ENCODE data around the gene PRAMEF20. TPM values are rescaled to one million over a fixed set of nuclear protein-coding genes. Genes with fewer than 3 reads are reported as not detected.
A peak's percentile ranks its signal among the peaks of the same experiment; 100 is the strongest.

Gene PRAMEF20
- polyA plus RNA-seq, 4 donors, result not detected

DNA sequence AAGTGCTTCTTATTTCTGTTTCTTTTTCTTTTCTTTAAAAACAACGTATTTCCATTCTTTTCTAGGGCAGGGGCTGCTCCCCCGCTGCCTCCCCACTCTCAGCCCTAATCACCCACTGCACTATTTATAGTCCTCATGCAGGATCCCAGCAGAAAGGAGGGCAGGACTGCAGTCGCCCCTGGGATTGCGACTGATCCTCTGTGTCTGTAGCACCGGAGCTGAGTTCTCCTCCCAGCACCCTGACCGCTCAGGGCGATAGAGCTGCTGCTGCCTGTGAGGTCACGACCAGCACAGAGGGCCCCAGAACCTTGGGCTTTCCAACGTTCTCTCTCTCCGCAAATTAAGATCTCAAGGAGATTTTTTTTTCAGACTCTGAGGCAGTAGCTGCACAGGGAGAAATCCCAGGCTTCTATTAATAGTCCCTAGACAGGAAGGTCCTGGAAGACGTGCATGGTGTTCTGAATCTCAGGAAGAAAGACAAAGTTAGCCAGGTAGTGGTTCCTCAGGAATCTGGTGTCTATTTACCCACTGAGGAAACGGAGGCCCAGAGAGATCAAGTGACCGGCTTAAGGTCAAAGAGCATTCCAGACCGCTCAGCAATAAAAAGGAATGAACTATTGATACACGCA is 46.8 kb downstream of the PRAMEF20 start:
- no peak for DNase-seq (ENCODE audit: low read depth in 4 of 4, low spot score in 2 of 4)

DNA sequence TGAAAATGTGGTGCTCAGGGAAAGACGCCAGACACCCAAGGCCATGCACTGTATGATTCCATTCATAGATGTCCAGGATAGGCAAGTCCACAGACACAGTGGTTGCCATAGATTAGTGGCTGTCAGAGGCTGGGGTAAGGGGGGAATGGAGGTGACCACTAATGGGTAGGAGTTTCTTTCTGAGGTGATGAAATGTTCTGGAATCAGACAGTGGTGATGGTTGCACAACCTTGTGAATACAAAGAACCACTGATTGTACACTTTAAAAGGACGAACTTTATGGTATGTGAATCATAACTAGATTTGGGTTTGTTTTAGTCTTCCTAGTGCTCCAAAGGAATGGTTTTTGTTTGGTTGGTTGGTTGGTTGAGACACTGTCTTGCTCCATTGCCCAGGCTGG is 51.7 kb downstream of the PRAMEF20 start:
- no peak for DNase-seq (ENCODE audit: low read depth in 4 of 4, low spot score in 2 of 4)

- no peak for DNase-seq (ENCODE audit: low read depth in 4 of 4, low spot score in 2 of 4)
Measured at GRCh38 chr1:13462682-13463081, 52.4 kb downstream of the PRAMEF20 start.

DNA sequence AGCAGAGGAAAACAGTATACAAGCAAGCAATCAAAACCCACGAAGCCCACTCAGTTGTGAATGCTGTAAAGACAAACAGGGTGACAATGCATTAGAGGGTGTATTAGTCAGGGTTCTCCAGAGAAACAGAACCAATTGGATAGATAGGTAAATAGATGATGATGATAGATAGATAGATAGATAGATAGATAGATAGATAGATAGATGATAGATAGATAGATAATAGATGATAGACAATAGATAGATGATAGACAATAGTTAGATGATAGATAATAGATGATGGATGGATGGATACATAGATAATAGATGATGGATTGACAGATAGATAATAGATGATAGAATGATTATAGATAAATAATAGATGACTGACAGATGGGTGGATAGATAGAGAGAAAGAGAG is 55.3 kb downstream of the PRAMEF20 start:
- no peak for DNase-seq (ENCODE audit: low read depth in 4 of 4, low spot score in 2 of 4)

DNA sequence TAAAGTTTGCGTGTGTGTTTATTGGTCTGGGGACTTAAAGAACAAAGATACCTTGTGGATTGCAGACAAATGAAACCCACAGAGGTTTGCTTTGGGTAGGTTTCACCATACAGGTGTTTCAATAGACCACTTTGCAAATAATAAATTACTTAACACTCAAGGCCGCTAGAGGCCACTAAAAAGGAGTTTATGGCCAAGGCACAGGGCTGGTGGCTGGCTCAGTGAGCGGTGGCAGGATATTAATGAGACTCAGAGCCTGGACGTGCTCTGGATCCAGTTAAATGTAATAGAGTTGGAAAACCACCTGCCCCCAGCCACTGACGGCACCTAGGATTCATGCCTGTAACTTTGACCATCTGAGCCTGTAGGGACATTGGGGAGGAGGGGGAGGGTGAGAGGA is 59.1 kb downstream of the PRAMEF20 start:
- DNase-seq (ENCODE audit: low read depth in 4 of 4, low spot score in 2 of 4), result peak in 1 of 4 donors; percentile 29

Other genes with a start within 250 kb of the PRAMEF20 start
- gene HNRNPCL4, start 244.8 kb upstream of the PRAMEF20 start, polyA plus RNA-seq (ENCODE audit: insufficient read length in 4 of 4), result under 1 TPM in 3 of 4 donors, not detected in 1; 0.54 to 0.81 (median 0.58) TPM
- gene PRAMEF9, start 238.6 kb upstream of the PRAMEF20 start, polyA plus RNA-seq (ENCODE audit: insufficient read length in 4 of 4), result not detected
- gene PRAMEF13, start 209.0 kb upstream of the PRAMEF20 start, polyA plus RNA-seq (ENCODE audit: insufficient read length in 4 of 4), result not detected
- not detected for gene PRAMEF18, start 184.3 kb upstream of the PRAMEF20 start, polyA plus RNA-seq (ENCODE audit: insufficient read length in 4 of 4)
- not detected for gene PRAMEF5, start 156.3 kb upstream of the PRAMEF20 start, polyA plus RNA-seq (ENCODE audit: insufficient read length in 4 of 4)
- not detected for gene PRAMEF8, start 125.3 kb upstream of the PRAMEF20 start, polyA plus RNA-seq (ENCODE audit: insufficient read length in 4 of 4)
- not detected for gene PRAMEF33, start 106.9 kb upstream of the PRAMEF20 start, polyA plus RNA-seq (ENCODE audit: insufficient read length in 4 of 4)
- gene PRAMEF15, start 94.9 kb upstream of the PRAMEF20 start, polyA plus RNA-seq (ENCODE audit: insufficient read length in 4 of 4), result not detected
- not detected for gene PRAMEF14, start 63.3 kb upstream of the PRAMEF20 start, polyA plus RNA-seq (ENCODE audit: insufficient read length in 4 of 4)
- gene PRAMEF19, start 38.5 kb upstream of the PRAMEF20 start, polyA plus RNA-seq (ENCODE audit: insufficient read length in 4 of 4), result not detected
- not detected for gene PRAMEF17, start 20.8 kb upstream of the PRAMEF20 start, polyA plus RNA-seq (ENCODE audit: insufficient read length in 4 of 4)
- gene LRRC38, start 103.6 kb downstream of the PRAMEF20 start, polyA plus RNA-seq (ENCODE audit: insufficient read length in 4 of 4), result under 1 TPM in 1 of 4 donors, not detected in 3; 0.25 TPM
- gene PDPN, start 173.4 kb downstream of the PRAMEF20 start, polyA plus RNA-seq (ENCODE audit: insufficient read length in 4 of 4), result 10 to 100 TPM; 15.9 to 20.6 (median 16.4) TPM

Measured in left renal cortex interstitium (tissue), 4 donors.